ENCODE measurements around the gene OAF. TPM values are rescaled to one million over a fixed set of nuclear protein-coding genes. Genes with fewer than 3 reads are reported as not detected.

Gene OAF
- total and polyA plus RNA-seq, 2 of the 8 experiments (the other 6 are each of a cell fraction or from before 2014, with no cell fraction given): 1.3 to 1.5 TPM

- 88% methylated on average over 10 of the region's 10 CpGs; no CpG with 5 or more reads in 1 of the 2 experiments for WGBS, 2 experiments (ENCODE audit: extremely low coverage in 1 of 2, insufficient coverage in 1 of 2, insufficient read length in 1 of 2, insufficient replicate concordance in 2 of 2, low coverage in 1 of 2, low lambda C conversion rate in 2 of 2, missing lambda C conversion rate in 1 of 2)
- peaks cover 0 to 27% (median 19%) of the 10 kb centered on the region in 4 experiments; a peak in 4 of 7 replicates for H3K27me3 ChIP-seq (replicated peaks in 1 of 4; ENCODE audit: control insufficient read depth in 3 of 4, extremely low read depth in 1 of 4, insufficient read depth in 3 of 4, low read length in 3 of 4)
- no peak overlapping the region for H3K4me2 ChIP-seq (ENCODE audit: insufficient read depth in 1 of 2, low read depth in 2 of 2, low read length in 2 of 2)
- DNase-seq (ENCODE audit: low read depth in 1 of 2, low spot score in 2 of 2) (no peak), FAIRE-seq (no peak)
- H4K8ac ChIP-seq (ENCODE audit: extremely low read depth, insufficient read depth, low read length): no peak overlapping the region
- no peaks in the 10 kb centered on the region for H3K79me2 ChIP-seq (ENCODE audit: control insufficient read depth in 1 of 2, insufficient read depth in 2 of 2, low read length in 2 of 2)
- peaks cover 0 to 9% (median 4%) of the 10 kb centered on the region in 4 experiments; a peak in 3 of 7 replicates for H3K4me1 ChIP-seq (replicated peaks in 1 of 4; ENCODE audit: control insufficient read depth in 3 of 4, insufficient read depth in 4 of 4, low read length in 3 of 4)
- H3K23ac ChIP-seq (ENCODE audit: insufficient read length): no peak overlapping the region
- H2BK120ac ChIP-seq (replicated peaks; ENCODE audit: low read depth, low read length): no peak overlapping the region
- no peak overlapping the region for H4K5ac ChIP-seq (ENCODE audit: insufficient read length, low read depth, low read length)
- H3K23me2 ChIP-seq (ENCODE audit: low read depth, low read length): no peaks in the 10 kb centered on the region; the same call in 1 of the 2 replicates
- H2AK5ac ChIP-seq (ENCODE audit: low read depth, low read length): no peak overlapping the region
- no peak overlapping the region for H3K56ac ChIP-seq (replicated peaks; ENCODE audit: insufficient read length, low read depth, low read length)
- no peak overlapping the region for H2BK5ac ChIP-seq (ENCODE audit: low read depth, low read length)
- no peak overlapping the region for H4K91ac ChIP-seq (replicated peaks; ENCODE audit: insufficient read length, low read length)
- H2AFZ ChIP-seq (ENCODE audit: low read length): no peak overlapping the region
- H3K9me3 ChIP-seq (ENCODE audit: insufficient read depth in 2 of 2, low read depth in 1 of 2, low read length in 1 of 2): no peaks in the 10 kb centered on the region
- no peak overlapping the region for H3K9ac ChIP-seq (replicated peaks in 1 of 4; ENCODE audit: extremely low read depth in 1 of 4, low read depth in 3 of 4, low read length in 3 of 4)
- no peak overlapping the region for H2BK15ac ChIP-seq (ENCODE audit: low read length)
- no peak overlapping the region for H2BK12ac ChIP-seq (ENCODE audit: low read depth, low read length)
- ChIA-PET POLR2A (ENCODE audit: partially characterized antibody) (interaction anchor here (1.8 kb wide), 1 partner anchor 55 kb away, joined by 5 read pairs; no protein-coding TSS in a partner anchor), CTCF (ENCODE audit: partially characterized antibody) (interaction anchor here (0.7 to 7.8 kb wide), 21 partner anchors 11 to 123 kb away, joined by 3 to 198 read pairs (median 5); partner anchors contain the start of gene OAF)
- H3K4me3 ChIP-seq (ENCODE audit: extremely low read depth in 1 of 4, insufficient read depth in 2 of 4, low read depth in 3 of 4, low read length in 4 of 4): no peak overlapping the region
- H3K4ac ChIP-seq (replicated peaks; ENCODE audit: insufficient read length, low read depth, low read length): no peak overlapping the region
- no peaks in the 10 kb centered on the region for H3K79me1 ChIP-seq (ENCODE audit: low read depth, low read length)
- H3K14ac ChIP-seq (ENCODE audit: insufficient read length): no peak overlapping the region
- no peaks in the 10 kb centered on the region for H3K36me3 ChIP-seq (ENCODE audit: control insufficient read depth in 2 of 4, insufficient read depth in 4 of 4, low read length in 3 of 4)
- no peaks in the 10 kb centered on the region for H4K20me1 ChIP-seq (replicated peaks in 1 of 2; ENCODE audit: control insufficient read depth in 1 of 2, insufficient read depth in 2 of 2, low read length in 2 of 2)
- H3K18ac ChIP-seq (ENCODE audit: extremely low read depth, low read length): no peak overlapping the region
- no peak overlapping the region for H3K27ac ChIP-seq (ENCODE audit: low read depth, low read length)
- H2BK20ac ChIP-seq (ENCODE audit: low read length): no peak overlapping the region
- TF ChIP-seq YY1 (IDR thresholded peaks at IDR 0.05; ENCODE audit: low read depth, low read length): no peak
- TF ChIP-seq, protein P1, sequence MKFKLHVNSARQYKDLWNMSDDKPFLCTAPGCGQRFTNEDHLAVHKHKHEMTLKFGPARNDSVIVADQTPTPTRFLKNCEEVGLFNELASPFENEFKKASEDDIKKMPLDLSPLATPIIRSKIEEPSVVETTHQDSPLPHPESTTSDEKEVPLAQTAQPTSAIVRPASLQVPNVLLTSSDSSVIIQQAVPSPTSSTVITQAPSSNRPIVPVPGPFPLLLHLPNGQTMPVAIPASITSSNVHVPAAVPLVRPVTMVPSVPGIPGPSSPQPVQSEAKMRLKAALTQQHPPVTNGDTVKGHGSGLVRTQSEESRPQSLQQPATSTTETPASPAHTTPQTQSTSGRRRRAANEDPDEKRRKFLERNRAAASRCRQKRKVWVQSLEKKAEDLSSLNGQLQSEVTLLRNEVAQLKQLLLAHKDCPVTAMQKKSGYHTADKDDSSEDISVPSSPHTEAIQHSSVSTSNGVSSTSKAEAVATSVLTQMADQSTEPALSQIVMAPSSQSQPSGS (IDR thresholded peaks at IDR 0.05; ENCODE audit: low read length): no peak
- no peak for TF ChIP-seq SP4 (IDR thresholded peaks at IDR 0.05; ENCODE audit: low read length)
- TF ChIP-seq PHF8 (conservative IDR thresholded peaks at IDR 0.05; ENCODE audit: low read depth, low read length): no peak
- TF ChIP-seq EP300 (IDR thresholded peaks at IDR 0.05; ENCODE audit: borderline replicate concordance in 1 of 2, low read depth in 2 of 2, low read length in 2 of 2): no peak
- no peak for TF ChIP-seq FOSL1 (IDR thresholded peaks at IDR 0.05; ENCODE audit: insufficient read depth, low read depth, low read length)
- TF ChIP-seq TBP (IDR thresholded peaks at IDR 0.05; ENCODE audit: low read depth, low read length): no peak
- TF ChIP-seq ATF3 (IDR thresholded peaks at IDR 0.05; ENCODE audit: insufficient read depth, low read depth, low read length): no peak
- TF ChIP-seq SRF (IDR thresholded peaks at IDR 0.05; ENCODE audit: low read depth, low read length): no peak
Observed at GRCh38 chr11:120181376-120181975, 29.4 kb upstream of the OAF start.

Data from H1 (cell line).